Neural progenitor cell (in vitro differentiated cells): ENCODE measurements around the gene CCDC33. TPM values are rescaled to one million over a fixed set of nuclear protein-coding genes. Genes with fewer than 3 reads are reported as not detected.
"Not testable (repeated sequence)": the region's sequence is repeated elsewhere in the genome, so short reads cannot be mapped to it uniquely, and the experiment has no call there.

Source experiments
- DNase-seq: peaks from one replicate; pipeline ENCODE4 v3.0.0-alpha.2; 2016; ENCODE audit warnings: low spot score
- H2AFZ ChIP-seq: fragments of 200-600 bp; sonication (generic); replicated peaks from 2 replicates; pipeline ENCODE4 v1.6.1; 2016; ENCODE audit warnings: antibody characterized with exemption
- H3F3A ChIP-seq: fragments of 200-600 bp; sonication (generic); 2 replicates; pipeline ENCODE4 v1.6.1; 2016; ENCODE audit warnings: antibody characterized with exemption, low read depth
- H3K27ac ChIP-seq: fragments of 200-600 bp; sonication (generic); 2 replicates; pipeline ENCODE4 v1.5.1; 2016; ENCODE audit warnings: mild to moderate bottlenecking
- H3K27me3 ChIP-seq: fragments of 200-600 bp; sonication (generic); 2 replicates; pipeline ENCODE4 v1.6.1; 2016; ENCODE audit warnings: mild to moderate bottlenecking, moderate library complexity
- H3K36me3 ChIP-seq: fragments of 200-600 bp; sonication (generic); 2 replicates; pipeline ENCODE4 v1.5.1; 2016
- H3K4me1 ChIP-seq: fragments of 200-600 bp; sonication (generic); 2 replicates; pipeline ENCODE4 v1.6.1; 2016; ENCODE audit warnings: mixed run types
- H3K4me2 ChIP-seq: fragments of 200-600 bp; sonication (generic); 2 replicates; pipeline ENCODE4 v1.6.1; 2016
- H3K4me3 ChIP-seq: fragments of 200-600 bp; sonication (generic); 2 replicates; pipeline ENCODE4 v1.5.1; 2016
- H3K79me2 ChIP-seq: fragments of 200-600 bp; sonication (generic); 2 replicates; pipeline ENCODE4 v1.6.1; 2016; ENCODE audit warnings: low read depth
- H3K9ac ChIP-seq: fragments of 200-600 bp; sonication (generic); 2 replicates; pipeline ENCODE4 v1.6.1; 2016
- H3K9me3 ChIP-seq: fragments of 200-600 bp; sonication (generic); 2 replicates; pipeline ENCODE4 v1.5.1; 2016; ENCODE audit warnings: low read depth
- H4K20me1 ChIP-seq: fragments of 200-600 bp; sonication (generic); 2 replicates; pipeline ENCODE4 v1.6.1; 2016; ENCODE audit warnings: low read depth
- H3K27ac Mint-ChIP-seq: 3 replicates; pipeline ENCODE4 v1.8.0; 2021; ENCODE audit warnings: mixed read lengths
- H3K27me3 Mint-ChIP-seq: 2 replicates; pipeline ENCODE4 v1.8.0; 2022; ENCODE audit warnings: low read depth, mild to moderate bottlenecking, inconsistent platforms, moderate library complexity, mixed read lengths; ENCODE audit not compliant: insufficient read depth
- H3K36me3 Mint-ChIP-seq: 3 replicates; pipeline ENCODE4 v1.8.0; 2021; ENCODE audit warnings: mixed read lengths
- H3K4me1 Mint-ChIP-seq: 3 replicates; pipeline ENCODE4 v1.8.0; 2021; ENCODE audit warnings: mixed read lengths
- H3K4me3 Mint-ChIP-seq: 3 replicates; pipeline ENCODE4 v1.8.0; 2021; ENCODE audit warnings: mild to moderate bottlenecking, moderate library complexity, mixed read lengths
- H3K9me3 Mint-ChIP-seq: 3 replicates; pipeline ENCODE4 v1.8.0; 2020; ENCODE audit warnings: mixed read lengths
- EZH2 ChIP-seq: fragments of 200-600 bp; sonication (generic); IDR thresholded peaks from 2 replicates; pipeline ENCODE4 v1.6.1; 2017; ENCODE audit warnings: antibody characterized with exemption, mild to moderate bottlenecking, moderate library complexity
- EZH2phosphoT487 ChIP-seq: fragments of 200-600 bp; sonication (generic); IDR thresholded peaks from 2 replicates; pipeline ENCODE4 v1.6.1; 2017; ENCODE audit warnings: antibody characterized with exemption
- total RNA-seq: library from RNA; depleted of rRNA; stranded (reverse); fragments of >200 nt; gene quantifications from 2 replicates; pipeline ENCODE4 v1.2.3, GENCODE V29; 2015; ENCODE audit warnings: low replicate concordance
- TF ChIP-seq, protein P1 (sequence below): fragments of 200-600 bp; sonication (generic); IDR thresholded peaks from 2 replicates; pipeline ENCODE4 v1.5.1; 2017; ENCODE audit warnings: antibody characterized with exemption, mild to moderate bottlenecking

CCDC33 gene
- total RNA-seq, 1 donor from 2014 or later: not detected

GRCh38 chr15:74350295-74351275, 114.5 kb downstream of the CCDC33 start:
- Mint-ChIP-seq H3K4me1 (peaks cover 16% of the 10 kb centered on the region), H3K27ac (no peak overlapping the region), H3K36me3 (no peaks in the 10 kb centered on the region), H3K27me3 (peaks cover 5% of the 10 kb centered on the region), H3K4me3 (no peak overlapping the region), H3K9me3 (peaks cover 17% of the 10 kb centered on the region)
- no peak for TF ChIP-seq EZH2phosphoT487
- TF ChIP-seq EZH2: no peak
- TF ChIP-seq, protein P1, sequence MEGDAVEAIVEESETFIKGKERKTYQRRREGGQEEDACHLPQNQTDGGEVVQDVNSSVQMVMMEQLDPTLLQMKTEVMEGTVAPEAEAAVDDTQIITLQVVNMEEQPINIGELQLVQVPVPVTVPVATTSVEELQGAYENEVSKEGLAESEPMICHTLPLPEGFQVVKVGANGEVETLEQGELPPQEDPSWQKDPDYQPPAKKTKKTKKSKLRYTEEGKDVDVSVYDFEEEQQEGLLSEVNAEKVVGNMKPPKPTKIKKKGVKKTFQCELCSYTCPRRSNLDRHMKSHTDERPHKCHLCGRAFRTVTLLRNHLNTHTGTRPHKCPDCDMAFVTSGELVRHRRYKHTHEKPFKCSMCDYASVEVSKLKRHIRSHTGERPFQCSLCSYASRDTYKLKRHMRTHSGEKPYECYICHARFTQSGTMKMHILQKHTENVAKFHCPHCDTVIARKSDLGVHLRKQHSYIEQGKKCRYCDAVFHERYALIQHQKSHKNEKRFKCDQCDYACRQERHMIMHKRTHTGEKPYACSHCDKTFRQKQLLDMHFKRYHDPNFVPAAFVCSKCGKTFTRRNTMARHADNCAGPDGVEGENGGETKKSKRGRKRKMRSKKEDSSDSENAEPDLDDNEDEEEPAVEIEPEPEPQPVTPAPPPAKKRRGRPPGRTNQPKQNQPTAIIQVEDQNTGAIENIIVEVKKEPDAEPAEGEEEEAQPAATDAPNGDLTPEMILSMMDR: no peak
- Histone ChIP-seq H3K27me3 (no peaks in the 10 kb centered on the region), H3K79me2 (no peaks in the 10 kb centered on the region), H3K4me2 (no peak overlapping the region), H3K9ac (no peak overlapping the region), H3K4me3 (no peak overlapping the region), H3F3A (no peaks in the 10 kb centered on the region), H2AFZ (peak overlapping the region; percentile 42), H4K20me1 (no peaks in the 10 kb centered on the region), H3K4me1 (no peaks in the 10 kb centered on the region), H3K9me3 (peaks cover 5% of the 10 kb centered on the region), H3K36me3 (no peaks in the 10 kb centered on the region), H3K27ac (no peak overlapping the region)
- DNase-seq: no peak

DNA sequence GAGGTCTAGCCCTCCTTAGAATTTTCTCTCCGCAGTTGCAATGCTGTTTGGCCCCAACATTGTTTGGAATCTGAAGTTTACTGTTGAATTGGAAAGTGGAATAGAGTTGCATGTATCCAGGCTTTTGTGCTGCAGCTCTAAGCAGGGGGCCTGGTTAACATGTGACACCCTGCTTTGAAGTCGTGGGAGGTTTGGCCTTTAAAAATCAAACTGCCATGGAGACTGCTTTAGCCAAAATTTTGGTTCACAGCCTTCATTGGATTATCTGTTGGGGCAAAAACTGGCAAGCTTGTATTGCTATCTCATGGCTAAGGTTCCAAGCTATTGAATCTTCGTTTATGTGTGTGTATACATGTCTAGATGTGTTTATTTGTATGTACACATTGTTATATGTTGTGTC, 115.5 kb downstream of the CCDC33 start:
- Histone ChIP-seq H4K20me1 (no peaks in the 10 kb centered on the region), H3K27me3 (no peaks in the 10 kb centered on the region), H2AFZ (no peak overlapping the region), H3K4me2 (no peak overlapping the region), H3K4me1 (no peaks in the 10 kb centered on the region), H3K27ac (no peak overlapping the region), H3K4me3 (no peak overlapping the region), H3F3A (no peaks in the 10 kb centered on the region), H3K9ac (no peak overlapping the region), H3K9me3 (peaks cover 5% of the 10 kb centered on the region), H3K79me2 (no peaks in the 10 kb centered on the region), H3K36me3 (no peaks in the 10 kb centered on the region)
- TF ChIP-seq EZH2phosphoT487 (no peak), EZH2 (no peak)
- TF ChIP-seq, protein P1: no peak
- H3K27me3 Mint-ChIP-seq: peaks cover 5% of the 10 kb centered on the region
- H3K9me3 Mint-ChIP-seq: peaks cover 17% of the 10 kb centered on the region
- H3K4me3 Mint-ChIP-seq: no peak overlapping the region
- H3K4me1 Mint-ChIP-seq: peaks cover 15% of the 10 kb centered on the region
- no peak for DNase-seq
- no peaks in the 10 kb centered on the region for H3K36me3 Mint-ChIP-seq
- H3K27ac Mint-ChIP-seq: no peak overlapping the region

DNA sequence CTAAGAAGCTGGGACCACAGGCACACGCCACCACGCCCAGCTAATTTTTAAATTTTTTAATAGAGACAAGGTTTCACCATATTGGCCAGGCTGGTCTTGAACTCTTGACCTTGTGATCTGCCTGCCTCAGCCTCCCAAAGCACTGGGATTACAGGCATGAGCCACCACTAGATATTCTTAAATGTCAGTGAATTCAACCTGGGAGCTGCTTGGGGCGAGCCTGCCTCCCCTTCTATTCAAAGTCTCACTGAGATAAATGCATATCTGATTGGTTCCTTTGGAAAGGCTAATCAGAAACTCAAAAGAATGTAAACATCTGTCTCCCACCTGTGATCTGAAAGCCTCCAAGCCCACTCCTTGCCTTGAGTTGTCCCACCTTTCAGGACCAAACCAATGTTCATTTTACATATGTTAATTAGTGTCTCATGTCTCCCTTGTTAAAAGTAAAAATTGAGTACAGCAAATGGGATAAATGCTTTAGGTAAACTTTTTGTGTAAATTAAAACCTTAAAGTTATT, 116.3 kb downstream of the CCDC33 start:
- H4K20me1 ChIP-seq: no peaks in the 10 kb centered on the region
- H3K9ac ChIP-seq: no peak overlapping the region
- Mint-ChIP-seq H3K36me3 (no peaks in the 10 kb centered on the region), H3K9me3 (peaks cover 17% of the 10 kb centered on the region), H3K4me3 (no peak overlapping the region), H3K4me1 (peaks cover 15% of the 10 kb centered on the region), H3K27me3 (peaks cover 5% of the 10 kb centered on the region), H3K27ac (no peak overlapping the region)
- no peak overlapping the region for H2AFZ ChIP-seq
- H3K4me1 ChIP-seq: no peaks in the 10 kb centered on the region
- TF ChIP-seq EZH2 (no peak), EZH2phosphoT487 (no peak)
- TF ChIP-seq, protein P1: no peak
- no peak for DNase-seq
- H3K27me3 ChIP-seq: no peaks in the 10 kb centered on the region
- H3K4me3 ChIP-seq: no peak overlapping the region
- H3K79me2 ChIP-seq: no peaks in the 10 kb centered on the region
- H3K36me3 ChIP-seq: no peaks in the 10 kb centered on the region
- no peak overlapping the region for H3K27ac ChIP-seq
- H3K9me3 ChIP-seq: peaks cover 5% of the 10 kb centered on the region
- H3F3A ChIP-seq: no peaks in the 10 kb centered on the region
- no peak overlapping the region for H3K4me2 ChIP-seq

DNA sequence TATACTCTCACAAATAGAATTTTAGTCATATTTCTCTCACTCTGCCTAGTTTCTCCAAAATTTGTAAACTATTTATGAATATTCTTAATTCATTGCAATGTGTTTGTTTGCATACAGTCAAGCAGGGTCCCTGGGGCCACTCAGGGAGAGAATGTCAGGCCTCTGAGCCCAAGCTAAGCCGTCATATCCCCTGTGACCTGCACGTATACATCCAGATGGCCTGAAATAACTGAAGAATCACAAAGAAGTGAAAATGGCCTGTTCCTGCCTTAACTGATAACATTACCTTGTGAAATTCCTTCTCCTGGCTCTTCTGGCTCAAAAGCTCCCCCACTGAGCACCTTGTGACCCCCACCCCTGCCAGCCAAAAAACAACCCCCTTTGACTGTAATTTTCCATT, 117.9 kb downstream of the CCDC33 start:
- H3K9me3 Mint-ChIP-seq: peaks cover 17% of the 10 kb centered on the region
- H3K36me3 ChIP-seq, DNase-seq, H3K27me3 ChIP-seq, H3K79me2 ChIP-seq, H3K4me2 ChIP-seq, H4K20me1 ChIP-seq, H3K4me3 Mint-ChIP-seq, H3K27me3 Mint-ChIP-seq, H3K4me3 ChIP-seq, H3K27ac Mint-ChIP-seq, H3K36me3 Mint-ChIP-seq, H3K27ac ChIP-seq, H3F3A ChIP-seq, H3K9ac ChIP-seq, H2AFZ ChIP-seq, H3K9me3 ChIP-seq, H3K4me1 ChIP-seq: not testable (repeated sequence)
- H3K4me1 Mint-ChIP-seq: peaks cover 15% of the 10 kb centered on the region

- H3K4me3 ChIP-seq, H3K36me3 ChIP-seq, H3K9ac ChIP-seq, H3K4me1 Mint-ChIP-seq, H3K4me3 Mint-ChIP-seq, H3K9me3 ChIP-seq, H3F3A ChIP-seq, H3K36me3 Mint-ChIP-seq, H4K20me1 ChIP-seq, H3K27me3 ChIP-seq, H3K27ac Mint-ChIP-seq, H3K27me3 Mint-ChIP-seq, DNase-seq, H3K27ac ChIP-seq, H2AFZ ChIP-seq, H3K79me2 ChIP-seq, H3K4me2 ChIP-seq: not testable (repeated sequence)
- peaks cover 17% of the 10 kb centered on the region for H3K9me3 Mint-ChIP-seq
- H3K4me1 ChIP-seq: peaks cover 10% of the 10 kb centered on the region
Measured at GRCh38 chr15:74356050-74356449, 119.9 kb downstream of the CCDC33 start.
